ENCODE results near the gene ANKRD34B. TPM values are rescaled to one million over a fixed set of nuclear protein-coding genes. Genes with fewer than 3 reads are reported as not detected.

ANKRD34B gene
- total RNA-seq, 1 experiment from 2014 or later: 0.10 TPM

DNA sequence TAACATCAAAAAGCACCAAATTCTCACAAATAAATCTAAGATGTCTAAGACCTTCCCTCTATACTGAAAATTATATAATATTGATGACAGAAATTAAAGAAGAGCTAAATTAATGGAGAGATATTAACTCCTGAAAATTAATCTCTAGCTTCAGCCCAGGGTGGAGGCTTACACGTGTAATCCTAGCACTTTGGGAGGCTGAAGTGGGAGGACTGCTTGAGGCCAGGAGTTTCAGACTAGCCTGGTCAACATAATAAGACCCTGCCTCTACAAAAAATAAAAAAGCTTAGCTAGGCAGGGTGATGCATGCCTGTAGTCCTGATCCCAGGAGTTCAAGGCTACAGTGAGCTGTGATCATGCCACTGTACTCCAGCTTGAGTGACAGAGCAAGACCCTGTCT, 39.6 kb upstream of the ANKRD34B start:
- no peak overlapping the region for H3K27ac ChIP-seq (ENCODE audit: low read length)
- POLR2A ChIA-PET: no interaction called here

DNA sequence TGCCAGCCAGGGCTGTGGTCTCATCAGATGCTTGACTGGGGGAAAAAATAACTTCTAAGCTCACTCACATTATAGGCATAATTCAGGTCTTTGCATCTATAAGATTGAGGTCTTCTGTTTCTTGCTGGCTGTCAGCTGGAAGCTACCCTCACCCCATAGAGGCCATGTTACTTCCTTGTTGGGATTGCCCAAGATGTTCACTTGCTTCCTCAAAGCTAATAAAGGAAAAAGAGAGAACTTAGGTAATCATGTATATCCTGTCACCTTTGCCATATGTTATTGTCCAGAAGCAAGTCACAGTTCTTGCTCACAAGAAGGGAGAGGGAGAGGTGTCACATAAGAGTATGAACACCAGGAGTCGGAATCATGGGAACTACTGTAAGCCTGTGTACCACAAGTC, 38.7 kb upstream of the ANKRD34B start:
- H3K36me3 ChIP-seq (ENCODE audit: control insufficient read depth, insufficient read depth, low read length): no peaks in the 10 kb centered on the region
- H3K27me3 ChIP-seq (ENCODE audit: control insufficient read depth, insufficient read depth, low read length): no peaks in the 10 kb centered on the region
- no peaks in the 10 kb centered on the region for H3K9me3 ChIP-seq (ENCODE audit: control insufficient read depth, insufficient read depth, low read depth, low read length)
- H3K27ac ChIP-seq (ENCODE audit: low read length): no peak overlapping the region
- no peaks in the 10 kb centered on the region for H3K4me1 ChIP-seq (ENCODE audit: control insufficient read depth, insufficient read depth, low read length)
- BruUV-seq (replicated peaks): no TSS peak
- intact Hi-C loops (cut with micrococcal nuclease; ENCODE audit: unreplicated experiment) (no loop called here), in situ Hi-C loops (cut with HindIII; ENCODE audit: low pct_unique_long_range_greater_than_20kb, low sequenced_read_pairs) (no loop called here)
- no peak overlapping the region for H3K4me3 ChIP-seq (ENCODE audit: low read depth in 2 of 2, low read length in 2 of 2)
- ChIA-PET POLR2A (no interaction called here), CTCF (no interaction called here)
- ATAC-seq (no peak), DNase-seq (ENCODE audit: low read depth, low spot score) (no peak)
- TF ChIP-seq TCF7L2 (IDR thresholded peaks at IDR 0.05; ENCODE audit: low read depth, low read length) (no peak), SIN3A (IDR thresholded peaks at IDR 0.05; ENCODE audit: borderline replicate concordance, insufficient read depth, low read depth, low read length) (no peak), POLR2AphosphoS5 (IDR thresholded peaks at IDR 0.05; ENCODE audit: low read depth, low read length) (no peak)
- TF ChIP-seq, protein P1, sequence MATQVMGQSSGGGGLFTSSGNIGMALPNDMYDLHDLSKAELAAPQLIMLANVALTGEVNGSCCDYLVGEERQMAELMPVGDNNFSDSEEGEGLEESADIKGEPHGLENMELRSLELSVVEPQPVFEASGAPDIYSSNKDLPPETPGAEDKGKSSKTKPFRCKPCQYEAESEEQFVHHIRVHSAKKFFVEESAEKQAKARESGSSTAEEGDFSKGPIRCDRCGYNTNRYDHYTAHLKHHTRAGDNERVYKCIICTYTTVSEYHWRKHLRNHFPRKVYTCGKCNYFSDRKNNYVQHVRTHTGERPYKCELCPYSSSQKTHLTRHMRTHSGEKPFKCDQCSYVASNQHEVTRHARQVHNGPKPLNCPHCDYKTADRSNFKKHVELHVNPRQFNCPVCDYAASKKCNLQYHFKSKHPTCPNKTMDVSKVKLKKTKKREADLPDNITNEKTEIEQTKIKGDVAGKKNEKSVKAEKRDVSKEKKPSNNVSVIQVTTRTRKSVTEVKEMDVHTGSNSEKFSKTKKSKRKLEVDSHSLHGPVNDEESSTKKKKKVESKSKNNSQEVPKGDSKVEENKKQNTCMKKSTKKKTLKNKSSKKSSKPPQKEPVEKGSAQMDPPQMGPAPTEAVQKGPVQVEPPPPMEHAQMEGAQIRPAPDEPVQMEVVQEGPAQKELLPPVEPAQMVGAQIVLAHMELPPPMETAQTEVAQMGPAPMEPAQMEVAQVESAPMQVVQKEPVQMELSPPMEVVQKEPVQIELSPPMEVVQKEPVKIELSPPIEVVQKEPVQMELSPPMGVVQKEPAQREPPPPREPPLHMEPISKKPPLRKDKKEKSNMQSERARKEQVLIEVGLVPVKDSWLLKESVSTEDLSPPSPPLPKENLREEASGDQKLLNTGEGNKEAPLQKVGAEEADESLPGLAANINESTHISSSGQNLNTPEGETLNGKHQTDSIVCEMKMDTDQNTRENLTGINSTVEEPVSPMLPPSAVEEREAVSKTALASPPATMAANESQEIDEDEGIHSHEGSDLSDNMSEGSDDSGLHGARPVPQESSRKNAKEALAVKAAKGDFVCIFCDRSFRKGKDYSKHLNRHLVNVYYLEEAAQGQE (IDR thresholded peaks at IDR 0.05; ENCODE audit: insufficient read depth in 1 of 2, low read depth in 2 of 2, low read length in 1 of 2): no peak
- TF ChIP-seq, protein P2, sequence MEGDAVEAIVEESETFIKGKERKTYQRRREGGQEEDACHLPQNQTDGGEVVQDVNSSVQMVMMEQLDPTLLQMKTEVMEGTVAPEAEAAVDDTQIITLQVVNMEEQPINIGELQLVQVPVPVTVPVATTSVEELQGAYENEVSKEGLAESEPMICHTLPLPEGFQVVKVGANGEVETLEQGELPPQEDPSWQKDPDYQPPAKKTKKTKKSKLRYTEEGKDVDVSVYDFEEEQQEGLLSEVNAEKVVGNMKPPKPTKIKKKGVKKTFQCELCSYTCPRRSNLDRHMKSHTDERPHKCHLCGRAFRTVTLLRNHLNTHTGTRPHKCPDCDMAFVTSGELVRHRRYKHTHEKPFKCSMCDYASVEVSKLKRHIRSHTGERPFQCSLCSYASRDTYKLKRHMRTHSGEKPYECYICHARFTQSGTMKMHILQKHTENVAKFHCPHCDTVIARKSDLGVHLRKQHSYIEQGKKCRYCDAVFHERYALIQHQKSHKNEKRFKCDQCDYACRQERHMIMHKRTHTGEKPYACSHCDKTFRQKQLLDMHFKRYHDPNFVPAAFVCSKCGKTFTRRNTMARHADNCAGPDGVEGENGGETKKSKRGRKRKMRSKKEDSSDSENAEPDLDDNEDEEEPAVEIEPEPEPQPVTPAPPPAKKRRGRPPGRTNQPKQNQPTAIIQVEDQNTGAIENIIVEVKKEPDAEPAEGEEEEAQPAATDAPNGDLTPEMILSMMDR (IDR thresholded peaks at IDR 0.05): no peak

More for the DNA sequence above, 39.6 kb upstream of the ANKRD34B start:
- intact Hi-C loops (cut with micrococcal nuclease; ENCODE audit: unreplicated experiment) (no loop called here), in situ Hi-C loops (cut with HindIII; ENCODE audit: low pct_unique_long_range_greater_than_20kb, low sequenced_read_pairs) (no loop called here)
- Histone ChIP-seq H3K27me3 (ENCODE audit: control insufficient read depth, insufficient read depth, low read length) (no peaks in the 10 kb centered on the region), H3K9me3 (ENCODE audit: control insufficient read depth, insufficient read depth, low read depth, low read length) (no peaks in the 10 kb centered on the region), H3K36me3 (ENCODE audit: control insufficient read depth, insufficient read depth, low read length) (no peaks in the 10 kb centered on the region), H3K4me1 (ENCODE audit: control insufficient read depth, insufficient read depth, low read length) (no peaks in the 10 kb centered on the region), H3K4me3 (ENCODE audit: low read depth in 2 of 2, low read length in 2 of 2) (no peak overlapping the region)
- TF ChIP-seq, protein P1 (IDR thresholded peaks at IDR 0.05; ENCODE audit: insufficient read depth in 1 of 2, low read depth in 2 of 2, low read length in 1 of 2): no peak
- TF ChIP-seq SIN3A (IDR thresholded peaks at IDR 0.05; ENCODE audit: borderline replicate concordance, insufficient read depth, low read depth, low read length) (no peak), TCF7L2 (IDR thresholded peaks at IDR 0.05; ENCODE audit: low read depth, low read length) (no peak)
- CTCF ChIA-PET: interaction anchor here (0.6 kb wide), 1 partner anchor 168 kb away, joined by 7 read pairs; no protein-coding TSS in a partner anchor
- no peak for ATAC-seq
- DNase-seq (ENCODE audit: low read depth, low spot score): no peak
- no TSS peak for BruUV-seq (replicated peaks)

Measured in Panc1 (cell line).